ENCODE results near the gene TEX54.
"Not testable (repeated sequence)": the region's sequence is repeated elsewhere in the genome, so short reads cannot be mapped to it uniquely, and the experiment has no call there.

The TEX54 gene

GRCh38 chr11:62832336-62833234 is at the start of gene TEX54:
TEX54 (minus strand) TSS chr11:62832841.
- no peak for DNase-seq

- no peak for DNase-seq
Observed at GRCh38 chr11:62882431-62882749, 49.7 kb upstream of the TEX54 start.

DNA sequence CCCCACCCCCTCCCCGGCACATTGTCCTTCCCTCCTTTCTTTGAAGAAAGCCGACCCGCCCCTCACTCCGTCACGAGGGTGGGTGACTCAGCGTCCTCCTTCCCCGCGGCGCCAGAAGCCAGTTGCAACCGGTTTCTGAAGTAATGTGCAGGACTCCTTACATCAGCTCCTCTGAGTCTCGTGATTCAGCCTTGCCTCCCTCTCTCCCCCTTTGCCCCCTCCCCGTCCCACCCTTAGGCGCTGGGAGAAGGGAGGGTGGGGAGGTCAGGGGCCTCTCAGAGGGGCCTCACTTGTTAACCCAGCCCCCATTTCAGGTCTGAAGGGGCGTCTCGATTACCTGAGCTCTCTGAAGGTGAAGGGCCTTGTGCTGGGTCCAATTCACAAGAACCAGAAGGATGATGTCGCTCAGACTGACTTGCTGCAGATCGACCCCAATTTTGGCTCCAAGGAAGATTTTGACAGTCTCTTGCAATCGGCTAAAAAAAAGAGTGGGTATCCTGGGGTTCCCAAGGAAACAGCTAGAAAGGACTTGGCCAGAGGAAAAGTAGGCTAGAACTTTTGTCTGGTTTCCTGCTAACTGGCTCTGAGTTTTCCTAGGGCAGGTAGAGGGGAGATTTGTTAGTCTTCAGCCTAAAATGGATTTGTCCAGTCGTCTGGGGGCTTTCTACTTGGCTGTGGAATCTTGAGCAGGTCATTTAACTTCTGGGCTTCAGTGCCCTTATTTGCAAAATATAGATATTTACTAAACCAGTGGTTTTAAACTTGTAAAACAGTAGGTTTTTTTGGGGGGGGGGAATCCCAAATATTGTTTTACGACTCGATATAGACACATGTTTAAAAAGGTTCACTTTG is 49.2 kb upstream of the TEX54 start:
- DNase-seq: no peak

GRCh38 chr11:62880803-62881578 is 48.4 kb upstream of the TEX54 start, which contains the start of gene SLC3A2:
SLC3A2 (plus strand) TSS chr11:62880896; CDS start chr11:62881024, 128 bp downstream.
- DNase-seq: peak; percentile 51

- DNase-seq: no peak
Observed at GRCh38 chr11:62880231-62880802, 47.7 kb upstream of the TEX54 start.

- DNase-seq: no peak
Observed at GRCh38 chr11:62879235-62879978, 46.8 kb upstream of the TEX54 start.

DNA sequence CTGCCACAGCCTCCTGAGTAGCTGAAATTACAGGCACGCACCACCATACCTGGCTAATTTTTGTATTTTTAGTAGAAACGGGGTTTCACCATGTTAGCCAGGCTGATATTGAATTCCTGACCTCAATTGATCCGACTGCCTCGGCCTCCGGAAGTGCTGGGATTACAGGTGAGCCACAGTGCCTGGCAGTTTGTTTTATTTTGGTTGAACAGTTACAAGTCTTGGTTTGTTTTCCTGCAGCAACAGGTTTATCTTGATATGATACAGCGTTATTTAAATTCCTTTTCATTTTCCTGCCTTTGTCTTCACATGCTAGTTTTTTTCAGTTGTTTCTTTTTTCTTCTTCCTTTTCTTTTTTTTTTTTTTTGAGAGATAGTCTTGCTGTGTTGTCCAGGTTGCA is 44.1 kb upstream of the TEX54 start:
- no peak for DNase-seq

DNA sequence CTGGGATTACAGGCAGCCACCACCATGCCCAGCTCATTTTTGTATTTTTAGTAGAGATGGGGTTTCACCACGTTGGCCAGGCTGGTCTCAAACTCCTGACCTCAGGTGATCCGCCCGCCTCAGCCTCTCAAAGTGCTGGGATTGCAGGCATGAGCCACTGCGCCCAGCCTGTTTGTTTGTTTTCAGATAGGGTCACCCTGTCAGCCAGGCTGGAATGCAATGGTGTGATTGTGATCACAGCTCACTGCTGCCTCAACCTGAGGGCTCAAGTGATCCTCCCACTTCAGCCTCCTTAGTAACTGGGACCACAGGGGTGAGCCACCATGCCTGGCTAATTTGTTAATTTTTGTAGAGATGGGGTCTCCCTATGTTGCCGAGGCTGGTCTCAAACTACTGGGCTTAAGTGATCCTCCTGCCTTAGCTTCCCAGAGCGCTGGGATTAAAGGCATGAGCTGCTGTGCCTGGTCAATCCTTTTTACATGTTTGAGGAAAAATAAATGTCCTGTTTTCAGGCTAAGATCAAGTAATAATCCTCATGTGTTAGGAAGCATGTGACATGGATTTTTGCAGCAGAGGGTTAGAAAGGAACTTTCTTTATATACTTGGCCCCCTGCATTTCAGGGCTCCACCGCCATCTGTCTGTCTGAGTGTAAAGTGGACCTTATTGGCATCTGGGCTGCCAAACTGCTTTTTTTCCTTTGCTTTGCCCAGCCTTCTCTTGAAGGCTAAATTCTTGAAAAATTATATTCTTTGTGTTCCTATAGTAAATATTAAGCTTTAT is 43.2 kb upstream of the TEX54 start:
- peak; percentile 34 for DNase-seq

- no peak for DNase-seq
Observed at GRCh38 chr11:62874851-62875250, 42.2 kb upstream of the TEX54 start.

- DNase-seq: no peak
Observed at GRCh38 chr11:62865635-62866034, 33.0 kb upstream of the TEX54 start.

DNA sequence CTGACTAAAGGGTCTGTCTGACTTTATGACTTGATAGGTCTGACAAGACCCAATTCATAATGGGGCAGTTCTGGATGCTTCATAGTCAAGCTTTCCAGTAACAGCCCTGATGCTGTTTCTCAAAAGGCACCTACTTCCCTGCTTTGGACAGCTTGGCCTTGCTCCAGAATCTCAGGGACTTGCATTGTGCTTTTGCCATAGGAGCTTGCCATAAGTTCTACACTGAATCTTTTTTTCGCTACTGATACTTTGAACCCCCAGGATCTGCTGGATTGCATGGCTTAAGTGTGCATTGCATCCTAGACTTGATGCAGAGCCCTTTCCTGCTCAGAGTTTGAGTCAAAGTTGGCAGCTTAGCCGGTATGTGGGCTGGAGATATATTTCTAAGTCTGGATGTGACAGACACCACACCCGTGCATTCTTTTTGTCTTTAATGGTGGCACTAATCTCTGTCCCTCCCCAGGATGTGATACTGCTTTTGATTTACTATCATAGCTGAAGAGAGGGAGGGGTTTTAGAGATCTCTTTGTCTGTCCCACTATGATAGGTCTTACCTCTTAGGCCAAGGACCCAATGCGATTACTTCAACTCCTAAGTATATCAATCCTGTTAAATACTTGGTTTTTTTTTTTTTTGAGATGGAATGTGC is 31.2 kb upstream of the TEX54 start:
- DNase-seq: no peak

GRCh38 chr11:62861564-62862192 is 29.0 kb upstream of the TEX54 start:
- DNase-seq: not testable (repeated sequence)

- DNase-seq: no peak
Observed at GRCh38 chr11:62860835-62861563, 28.4 kb upstream of the TEX54 start.

GRCh38 chr11:62859281-62859703 is 26.7 kb upstream of the TEX54 start:
- not testable (repeated sequence) for DNase-seq

DNA sequence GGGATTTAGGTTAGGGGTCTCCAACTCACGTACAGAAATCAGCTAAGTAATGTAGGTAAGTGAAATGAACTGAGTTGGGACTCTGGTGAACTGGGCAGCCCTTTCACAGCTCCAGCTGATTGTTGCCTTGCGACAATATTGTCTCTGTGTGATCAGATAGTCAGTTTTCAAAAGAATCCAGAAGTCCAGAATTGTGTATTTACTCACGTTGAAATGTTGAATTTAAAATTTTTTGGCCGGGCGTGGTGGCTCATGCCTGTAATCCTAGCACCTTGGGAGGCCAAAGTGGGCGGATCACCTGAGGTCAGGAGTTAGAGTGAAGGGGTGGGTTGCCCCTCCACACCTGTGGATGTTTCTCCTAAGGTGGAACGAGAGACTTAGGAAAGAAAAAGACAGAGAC is 25.6 kb upstream of the TEX54 start:
- DNase-seq: no peak

DNA sequence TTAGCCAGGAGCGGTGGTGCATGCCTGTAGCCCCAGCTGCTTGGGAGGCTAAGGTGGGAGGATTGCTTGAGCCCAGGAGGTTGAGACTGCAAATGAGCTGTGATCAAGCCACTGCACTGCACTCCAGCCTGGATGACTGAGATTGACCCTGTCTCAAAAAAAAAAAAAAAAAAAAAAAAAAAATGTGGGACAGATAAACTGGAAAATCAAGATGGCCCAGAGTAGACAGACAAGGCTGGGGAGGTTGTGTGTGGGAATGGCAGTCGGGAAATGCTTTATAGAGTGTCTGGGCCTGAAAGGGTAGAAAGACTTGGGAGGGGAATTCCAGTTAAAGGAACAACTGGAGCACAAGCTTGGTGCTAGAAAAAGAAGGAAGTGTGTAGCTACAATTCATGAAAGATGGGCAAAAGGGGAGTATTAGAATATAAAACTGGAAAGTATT is 24.9 kb upstream of the TEX54 start:
- DNase-seq: no peak

DNA sequence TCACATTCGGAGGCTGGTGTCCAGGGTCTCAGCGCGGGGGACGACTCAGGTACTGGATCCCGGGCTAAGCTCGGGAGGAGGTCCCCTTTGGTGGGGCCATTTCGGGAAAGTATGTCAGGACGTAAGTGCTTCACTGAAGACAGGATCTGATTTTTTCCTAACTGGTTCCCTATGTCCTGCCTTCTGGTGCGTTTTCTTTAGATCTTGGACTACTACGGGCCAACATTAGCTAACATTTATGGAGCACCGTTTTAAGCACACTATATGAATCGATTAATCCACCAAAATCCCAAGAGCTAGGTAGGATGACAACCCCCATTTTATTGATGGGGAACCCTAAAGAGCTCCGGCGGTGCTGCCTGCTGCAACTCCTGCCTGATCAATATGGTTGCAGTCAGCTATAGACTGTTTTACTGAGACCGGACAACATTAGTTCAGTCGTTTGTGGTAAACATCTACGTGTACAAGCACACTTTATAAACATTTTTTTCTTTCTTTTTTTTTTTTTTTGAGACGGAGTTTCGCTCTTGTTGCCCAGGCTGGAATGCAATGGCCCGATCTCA is 23.8 kb upstream of the TEX54 start:
- no peak for DNase-seq

DNA sequence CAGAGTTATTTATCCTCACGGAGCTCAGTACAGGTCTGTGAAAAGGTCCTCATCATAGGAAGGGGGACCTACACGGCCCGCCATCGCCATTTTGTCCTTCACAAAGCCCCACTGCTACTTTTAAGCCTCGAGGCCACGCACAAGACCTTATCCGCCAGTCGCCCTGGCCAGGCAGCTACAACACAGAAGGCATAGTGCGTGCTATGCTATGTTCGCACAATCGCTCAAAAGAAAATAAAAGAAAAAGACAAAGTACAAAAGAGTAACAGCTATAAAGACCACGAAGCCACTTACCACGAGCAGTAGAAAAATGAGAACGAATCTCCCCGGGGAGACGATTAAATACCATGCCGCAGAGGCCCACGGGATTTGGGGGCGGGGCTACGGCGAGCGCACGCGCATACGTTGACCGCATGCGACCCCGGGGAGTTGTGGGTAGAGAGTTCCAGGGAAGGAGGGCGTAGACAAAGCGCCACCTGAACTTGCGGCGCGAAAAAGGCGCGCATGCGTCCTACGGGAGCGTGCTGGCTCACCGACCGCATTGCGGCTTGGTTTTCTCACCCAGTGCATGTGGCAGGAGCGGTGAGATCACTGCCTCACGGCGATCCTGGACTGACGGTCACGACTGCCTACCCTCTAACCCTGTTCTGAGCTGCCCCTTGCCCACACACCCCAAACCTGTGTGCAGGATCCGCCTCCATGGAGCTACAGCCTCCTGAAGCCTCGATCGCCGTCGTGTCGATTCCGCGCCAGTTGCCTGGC is 23.1 kb upstream of the TEX54 start:
- peak; percentile 80 for DNase-seq
